GM13976 (cell line): ENCODE results near the gene ATP2C2.

Experiments used
- DNase-seq: peaks from one replicate; pipeline ENCODE4 v3.0.0; 2012; ENCODE audit warnings: low spot score
- CTCF ChIP-seq: IDR thresholded peaks from 2 replicates; pipeline ENCODE4 v1.5.1; 2012; ENCODE audit warnings: borderline replicate concordance, mild to moderate bottlenecking; ENCODE audit not compliant: insufficient read depth; ENCODE audit errors: extremely low read depth, missing control alignments, control extremely low read depth
- in situ Hi-C: fragments of 300-500 bp; cut with MboI; formaldehyde crosslinking; loops from one replicate; pipeline ENCODE4 v1.12.0; 2022; ENCODE audit warnings: low sequenced_read_pairs, mixed read lengths, inconsistent platforms; ENCODE audit not compliant: unreplicated experiment

The ATP2C2 gene

GRCh38 chr16:84426804-84427203 lies 58.5 kb downstream of the ATP2C2 start:
- in situ Hi-C loops, result no loop called here
- no peak for DNase-seq
- TF ChIP-seq CTCF, result no peak

GRCh38 chr16:84427553-84427952 lies 59.2 kb downstream of the ATP2C2 start:
- TF ChIP-seq CTCF, result no peak
- in situ Hi-C loops, result no loop called here
- no peak for DNase-seq

- TF ChIP-seq CTCF, result no peak
- DNase-seq, result no peak
- in situ Hi-C loops, result no loop called here
Measured at GRCh38 chr16:84430860-84431259, 62.5 kb downstream of the ATP2C2 start.

GRCh38 chr16:84434800-84435199 lies 66.5 kb downstream of the ATP2C2 start:
- no peak for DNase-seq
- in situ Hi-C loops, result no loop called here
- TF ChIP-seq CTCF, result no peak

GRCh38 chr16:84436196-84436595 lies 67.9 kb downstream of the ATP2C2 start:
- no peak for DNase-seq
- no peak for TF ChIP-seq CTCF
- in situ Hi-C loops, result no loop called here

- in situ Hi-C loops, result no loop called here
- no peak for TF ChIP-seq CTCF
- no peak for DNase-seq
Measured at GRCh38 chr16:84438971-84439696, 70.8 kb downstream of the ATP2C2 start.
